DLD1 (cell line): ENCODE data around the gene MARCHF9.

Source experiments
- in situ Hi-C: cut with HindIII; loops from 2 replicates; pipeline ENCODE4 v1.10.0; 2017; ENCODE audit warnings: low sequenced_read_pairs

The MARCHF9 gene

GRCh38 chr12:57751788-57752667, 2.9 kb upstream of the MARCHF9 start, which contains the start of gene CDK4:
Gene CDK4 (minus strand): TSS chr12:57752310. CDS start chr12:57751717, 593 bp downstream.
- in situ Hi-C loops, result no loop called here

- in situ Hi-C loops, result no loop called here
Observed at GRCh38 chr12:57752668-57753000, 2.3 kb upstream of the MARCHF9 start.

GRCh38 chr12:57753756-57754337, 1.1 kb upstream of the MARCHF9 start:
- in situ Hi-C loops, result no loop called here

GRCh38 chr12:57755194-57755453, 221 bp downstream of the MARCHF9 start:
- in situ Hi-C loops, result no loop called here

- in situ Hi-C loops, result no loop called here
Observed at GRCh38 chr12:57755454-57756372, 810 bp downstream of the MARCHF9 start.

- in situ Hi-C loops, result no loop called here
Observed at GRCh38 chr12:57756406-57757341, 1.8 kb downstream of the MARCHF9 start.

- in situ Hi-C loops, result no loop called here
Observed at GRCh38 chr12:57757771-57758170, 2.9 kb downstream of the MARCHF9 start.

GRCh38 chr12:57758552-57759359, 3.9 kb downstream of the MARCHF9 start:
- in situ Hi-C loops, result no loop called here

- in situ Hi-C loops, result no loop called here
Observed at GRCh38 chr12:57759360-57759980, 4.6 kb downstream of the MARCHF9 start.

GRCh38 chr12:57760347-57760982, 5.6 kb downstream of the MARCHF9 start:
- in situ Hi-C loops, result no loop called here

GRCh38 chr12:57761391-57761998, 6.6 kb downstream of the MARCHF9 start:
- in situ Hi-C loops, result no loop called here

GRCh38 chr12:57762463-57762862, 7.6 kb downstream of the MARCHF9 start:
- in situ Hi-C loops, result no loop called here

- in situ Hi-C loops, result no loop called here
Observed at GRCh38 chr12:57763881-57764661, 9.2 kb downstream of the MARCHF9 start.

- in situ Hi-C loops, result no loop called here
Observed at GRCh38 chr12:57764662-57765002, 9.7 kb downstream of the MARCHF9 start.

GRCh38 chr12:57765003-57765697, 10.2 kb downstream of the MARCHF9 start:
- in situ Hi-C loops, result no loop called here

- in situ Hi-C loops, result no loop called here
Observed at GRCh38 chr12:57765698-57766463, 11.0 kb downstream of the MARCHF9 start.
